H9 (cell line): ENCODE results near the gene ARGFX. TPM values are rescaled to one million over a fixed set of nuclear protein-coding genes. Genes with fewer than 3 reads are reported as not detected.
A peak's percentile ranks its signal among the peaks of the same experiment; 100 is the strongest.

Experiments used
- DNase-seq: peaks from one replicate; pipeline ENCODE4 v3.0.0-alpha.2; 2017
- H2AFZ ChIP-seq: one replicate; pipeline ENCODE4 v1.6.1; 2013; ENCODE audit warnings: mild to moderate bottlenecking, low read length, control low read depth, moderate library complexity
- H2AK5ac ChIP-seq: 2 replicates; pipeline ENCODE4 v1.6.1; 2013; ENCODE audit warnings: low read length, control low read depth, mixed read lengths; ENCODE audit not compliant: insufficient read length
- H2BK120ac ChIP-seq: one replicate; pipeline ENCODE4 v1.6.1; 2013; ENCODE audit warnings: low read depth, mild to moderate bottlenecking, low read length, control low read depth, inconsistent platforms; ENCODE audit not compliant: poor library complexity, severe bottlenecking
- H2BK12ac ChIP-seq: 2 replicates; pipeline ENCODE4 v1.6.1; 2013; ENCODE audit warnings: low read length, control low read depth, mixed read lengths, low read depth; ENCODE audit not compliant: insufficient read length
- H2BK15ac ChIP-seq: 2 replicates; pipeline ENCODE4 v1.6.1; 2013; ENCODE audit warnings: low read depth, low read length, control low read depth
- H2BK20ac ChIP-seq: one replicate; pipeline ENCODE4 v1.6.1; 2013; ENCODE audit warnings: low read depth, mild to moderate bottlenecking, low read length, control low read depth, inconsistent platforms; ENCODE audit not compliant: poor library complexity, severe bottlenecking
- H2BK5ac ChIP-seq: 2 replicates; pipeline ENCODE4 v1.6.1; 2013; ENCODE audit warnings: low read length, control low read depth, mixed read lengths; ENCODE audit not compliant: insufficient read length
- H3K14ac ChIP-seq: 2 replicates; pipeline ENCODE4 v1.6.1; 2013; ENCODE audit warnings: low read length, control low read depth; ENCODE audit not compliant: insufficient read depth
- H3K18ac ChIP-seq: 2 replicates; pipeline ENCODE4 v1.6.1; 2013; ENCODE audit warnings: low read depth, mild to moderate bottlenecking, mixed read lengths, low read length, control low read depth; ENCODE audit not compliant: insufficient read length
- H3K23ac ChIP-seq: 2 replicates; pipeline ENCODE4 v1.6.1; 2013; ENCODE audit warnings: low read length, control low read depth, mixed read lengths, low read depth; ENCODE audit not compliant: insufficient read length
- H3K23me2 ChIP-seq: 2 replicates; pipeline ENCODE4 v1.6.1; 2013; ENCODE audit warnings: low read depth, mild to moderate bottlenecking, mixed read lengths, low read length, control low read depth; ENCODE audit not compliant: insufficient read length, poor library complexity, severe bottlenecking
- H3K27ac ChIP-seq: 2 replicates; pipeline ENCODE4 v1.5.1; 2013; ENCODE audit warnings: low read length, control low read depth, mixed read lengths, low read depth; ENCODE audit not compliant: insufficient read length
- H3K27me3 ChIP-seq: 2 replicates; pipeline ENCODE4 v1.6.1; 2013; ENCODE audit warnings: low read length, control low read depth, inconsistent platforms; ENCODE audit not compliant: insufficient read depth
- H3K4ac ChIP-seq: 2 replicates; pipeline ENCODE4 v1.6.1; 2013; ENCODE audit warnings: low read depth, mild to moderate bottlenecking, control low read depth, inconsistent platforms, low read length, moderate library complexity
- H3K4me1 ChIP-seq: 2 replicates; pipeline ENCODE4 v1.6.1; 2013; ENCODE audit warnings: low read length, control low read depth, inconsistent platforms; ENCODE audit not compliant: insufficient read depth
- H3K4me2 ChIP-seq: 2 replicates; pipeline ENCODE4 v1.6.1; 2013; ENCODE audit warnings: low read length, control low read depth, mixed read lengths; ENCODE audit not compliant: insufficient read length, insufficient read depth
- H3K56ac ChIP-seq: 2 replicates; pipeline ENCODE4 v1.6.1; 2013; ENCODE audit warnings: low read depth, mild to moderate bottlenecking, mixed read lengths, low read length, control low read depth; ENCODE audit not compliant: insufficient read length
- H3K79me1 ChIP-seq: 2 replicates; pipeline ENCODE4 v1.6.1; 2013; ENCODE audit warnings: low read depth, mild to moderate bottlenecking, moderate library complexity, low read length, control low read depth, inconsistent platforms; ENCODE audit not compliant: insufficient read depth, poor library complexity, severe bottlenecking
- H3K79me2 ChIP-seq: 2 replicates; pipeline ENCODE4 v1.6.1; 2013; ENCODE audit warnings: low read length, control low read depth, inconsistent platforms; ENCODE audit not compliant: insufficient read depth
- H3K9ac ChIP-seq: 2 replicates; pipeline ENCODE4 v1.6.1; 2013; ENCODE audit warnings: low read length, control low read depth, mixed read lengths; ENCODE audit not compliant: insufficient read length; ENCODE audit errors: extremely low read depth
- H3K9me3 ChIP-seq: one replicate; pipeline ENCODE4 v1.6.1; 2013; ENCODE audit warnings: low read depth, low read length, inconsistent platforms; ENCODE audit not compliant: control insufficient read depth
- H3T11ph ChIP-seq: one replicate; pipeline ENCODE4 v1.6.1; 2013; ENCODE audit warnings: mild to moderate bottlenecking, low read length, control low read depth, inconsistent platforms
- H4K20me1 ChIP-seq: one replicate; pipeline ENCODE4 v1.6.1; 2013; ENCODE audit not compliant: control insufficient read depth, insufficient read length, insufficient read depth
- H4K5ac ChIP-seq: 2 replicates; pipeline ENCODE4 v1.6.1; 2013; ENCODE audit warnings: low read depth, mild to moderate bottlenecking, mixed read lengths, low read length, control low read depth; ENCODE audit not compliant: insufficient read length
- H4K8ac ChIP-seq: replicated peaks from 2 replicates; pipeline ENCODE4 v1.6.1; 2013; ENCODE audit warnings: low read length, control low read depth, mixed read lengths, low read depth; ENCODE audit not compliant: insufficient read length
- H4K91ac ChIP-seq: 2 replicates; pipeline ENCODE4 v1.6.1; 2013; ENCODE audit warnings: low read depth, mild to moderate bottlenecking, moderate library complexity, mixed read lengths, low read length, control low read depth; ENCODE audit not compliant: insufficient read length
- H3K27ac Mint-ChIP-seq, 3 experiments: 2 replicates in 2 of 3; 3 replicates in 1 of 3; pipeline ENCODE4 v1.8.0; 2020 to 2021; ENCODE audit warnings: mixed read lengths in 3 of 3, mild to moderate bottlenecking in 1 of 3, moderate library complexity in 1 of 3
- H3K27me3 Mint-ChIP-seq: 2 replicates; pipeline ENCODE4 v1.8.0; 2021; ENCODE audit warnings: low read depth, mild to moderate bottlenecking, moderate library complexity, mixed read lengths
- H3K36me3 Mint-ChIP-seq, 3 experiments: 2 replicates in 2 of 3; 3 replicates in 1 of 3; pipeline ENCODE4 v1.8.0; 2020 to 2021; ENCODE audit warnings: low read depth in 3 of 3, mixed read lengths in 3 of 3; ENCODE audit not compliant: insufficient read depth in 1 of 3
- H3K4me1 Mint-ChIP-seq, 2 experiments: 2 replicates each; pipeline ENCODE4 v1.8.0; 2020; ENCODE audit warnings: mixed read lengths in 2 of 2
- H3K4me3 Mint-ChIP-seq, 2 experiments: 2 replicates in 1 of 2; 3 replicates in 1 of 2; pipeline ENCODE4 v1.8.0; 2020 to 2021; ENCODE audit warnings: mild to moderate bottlenecking in 2 of 2, mixed read lengths in 2 of 2, moderate library complexity in 1 of 2
- H3K9me3 Mint-ChIP-seq, 2 experiments: 2 replicates in 1 of 2; 3 replicates in 1 of 2; pipeline ENCODE4 v1.8.0; 2020; ENCODE audit warnings: mild to moderate bottlenecking in 2 of 2, mixed read lengths in 2 of 2, moderate library complexity in 1 of 2
- WGBS: extraction: QIAGEN DNeasy Blood & Tissue Kit; methylation state at CpG from one replicate; pipeline ENCODE4 v1.1.7; 2013; ENCODE audit warnings: missing lambda C conversion rate, low lambda C conversion rate, mixed read lengths; ENCODE audit not compliant: insufficient read length; ENCODE audit errors: extremely low coverage; 5-methylcytosine and 5-hydroxymethylcytosine counted together
- total RNA-seq: library from RNA; stranded (reverse); gene quantifications from 2 replicates; pipeline ENCODE4 v1.2.1, GENCODE V29; 2021
- TF ChIP-seq, protein P1 (sequence below): fragments of 200-600 bp; sonication (generic); conservative IDR thresholded peaks from 3 replicates; pipeline ENCODE4 v1.8.0; 2021; ENCODE audit warnings: antibody characterized with exemption, mild to moderate bottlenecking

Gene ARGFX
- total RNA-seq, 1 experiment from 2014 or later = not detected

DNA sequence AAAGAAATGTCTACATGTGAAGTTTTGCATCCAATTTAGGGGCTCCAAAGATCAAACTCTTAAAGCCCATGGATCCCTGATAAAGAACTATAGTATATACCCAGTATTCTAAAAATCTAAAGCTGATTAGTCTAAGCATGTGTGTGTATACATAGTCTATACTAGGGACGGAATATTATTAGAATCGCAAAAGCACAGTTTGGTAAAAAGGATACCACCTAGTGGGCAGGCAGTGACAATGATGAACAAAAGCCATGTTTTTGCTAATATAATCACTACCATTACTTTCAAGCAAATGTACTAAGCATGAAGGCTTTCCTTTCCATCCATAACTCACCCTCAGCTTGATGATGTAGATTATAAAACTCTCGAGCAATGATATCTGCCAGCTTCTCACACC, 38.4 kb upstream of the ARGFX start:
- Histone ChIP-seq H2BK120ac (no peak overlapping the region), H3K4ac (no peak overlapping the region), H3K9me3 (no peaks in the 10 kb centered on the region), H3K4me1 (no peaks in the 10 kb centered on the region), H2BK12ac (no peak overlapping the region), H3K79me2 (no peaks in the 10 kb centered on the region), H4K8ac (no peak overlapping the region), H3K27me3 (no peaks in the 10 kb centered on the region), H3K56ac (no peak overlapping the region), H3K4me2 (no peak overlapping the region), H2BK20ac (no peak overlapping the region), H2AK5ac (no peak overlapping the region), H4K91ac (no peak overlapping the region), H3K23ac (no peak overlapping the region), H3K23me2 (no peaks in the 10 kb centered on the region), H3K14ac (no peak overlapping the region), H2BK15ac (no peak overlapping the region), H3K18ac (no peak overlapping the region), H4K20me1 (no peaks in the 10 kb centered on the region), H3T11ph (no peak overlapping the region), H3K9ac (no peak overlapping the region), H2AFZ (no peak overlapping the region), H4K5ac (no peak overlapping the region), H3K79me1 (no peaks in the 10 kb centered on the region), H3K27ac (no peak overlapping the region), H2BK5ac (no peak overlapping the region)
- TF ChIP-seq, protein P1, sequence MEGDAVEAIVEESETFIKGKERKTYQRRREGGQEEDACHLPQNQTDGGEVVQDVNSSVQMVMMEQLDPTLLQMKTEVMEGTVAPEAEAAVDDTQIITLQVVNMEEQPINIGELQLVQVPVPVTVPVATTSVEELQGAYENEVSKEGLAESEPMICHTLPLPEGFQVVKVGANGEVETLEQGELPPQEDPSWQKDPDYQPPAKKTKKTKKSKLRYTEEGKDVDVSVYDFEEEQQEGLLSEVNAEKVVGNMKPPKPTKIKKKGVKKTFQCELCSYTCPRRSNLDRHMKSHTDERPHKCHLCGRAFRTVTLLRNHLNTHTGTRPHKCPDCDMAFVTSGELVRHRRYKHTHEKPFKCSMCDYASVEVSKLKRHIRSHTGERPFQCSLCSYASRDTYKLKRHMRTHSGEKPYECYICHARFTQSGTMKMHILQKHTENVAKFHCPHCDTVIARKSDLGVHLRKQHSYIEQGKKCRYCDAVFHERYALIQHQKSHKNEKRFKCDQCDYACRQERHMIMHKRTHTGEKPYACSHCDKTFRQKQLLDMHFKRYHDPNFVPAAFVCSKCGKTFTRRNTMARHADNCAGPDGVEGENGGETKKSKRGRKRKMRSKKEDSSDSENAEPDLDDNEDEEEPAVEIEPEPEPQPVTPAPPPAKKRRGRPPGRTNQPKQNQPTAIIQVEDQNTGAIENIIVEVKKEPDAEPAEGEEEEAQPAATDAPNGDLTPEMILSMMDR = peak; percentile 50; the same call in 2 of the 3 replicates
- Mint-ChIP-seq H3K27ac (no peak overlapping the region), H3K27me3 (no peaks in the 10 kb centered on the region), H3K9me3 (no peaks in the 10 kb centered on the region), H3K4me1 (no peaks in the 10 kb centered on the region), H3K4me3 (no peak overlapping the region), H3K36me3 (peaks cover 31 to 76% (median 73%) of the 10 kb centered on the region in 3 experiments)
- no peak for DNase-seq
- no CpG with 5 or more reads among the region's 3 CpGs for WGBS
